HG02571 (cell line): ENCODE data around the gene VAV2.

Experiments
- ATAC-seq: cut with Tn5 transposase; IDR thresholded peaks from one replicate; pipeline ENCODE4 v1.9.1; 2021; ENCODE audit warnings: mild to moderate bottlenecking, moderate library complexity; ENCODE audit not compliant: unreplicated experiment

VAV2 gene

GRCh38 chr9:133826289-133827085, 165.6 kb downstream of the VAV2 start:
- ATAC-seq, result no peak

GRCh38 chr9:133825555-133826218, 166.4 kb downstream of the VAV2 start:
- no peak for ATAC-seq

GRCh38 chr9:133824802-133825186, 167.3 kb downstream of the VAV2 start:
- ATAC-seq, result no peak

- no peak for ATAC-seq
Measured at GRCh38 chr9:133824106-133824801, 167.9 kb downstream of the VAV2 start.

GRCh38 chr9:133823189-133824105, 168.7 kb downstream of the VAV2 start:
- no peak for ATAC-seq

- no peak for ATAC-seq
Measured at GRCh38 chr9:133822430-133823065, 169.6 kb downstream of the VAV2 start.

- ATAC-seq, result no peak
Measured at GRCh38 chr9:133821601-133822429, 170.3 kb downstream of the VAV2 start.

- no peak for ATAC-seq
Measured at GRCh38 chr9:133819923-133820322, 172.2 kb downstream of the VAV2 start.

- ATAC-seq, result no peak
Measured at GRCh38 chr9:133818444-133818843, 173.7 kb downstream of the VAV2 start.

- no peak for ATAC-seq
Measured at GRCh38 chr9:133815781-133816180, 176.3 kb downstream of the VAV2 start.

- ATAC-seq, result no peak
Measured at GRCh38 chr9:133814586-133815208, 177.4 kb downstream of the VAV2 start.

- ATAC-seq, result no peak
Measured at GRCh38 chr9:133813749-133814585, 178.2 kb downstream of the VAV2 start.

GRCh38 chr9:133812941-133813748, 179.0 kb downstream of the VAV2 start:
- ATAC-seq, result no peak

GRCh38 chr9:133812077-133812868, 179.9 kb downstream of the VAV2 start:
- ATAC-seq, result no peak

- ATAC-seq, result no peak
Measured at GRCh38 chr9:133811471-133811870, 180.7 kb downstream of the VAV2 start.

GRCh38 chr9:133810556-133811195, 181.4 kb downstream of the VAV2 start:
- no peak for ATAC-seq
